ENCODE results near the gene TMEM175.

TMEM175 gene

DNA sequence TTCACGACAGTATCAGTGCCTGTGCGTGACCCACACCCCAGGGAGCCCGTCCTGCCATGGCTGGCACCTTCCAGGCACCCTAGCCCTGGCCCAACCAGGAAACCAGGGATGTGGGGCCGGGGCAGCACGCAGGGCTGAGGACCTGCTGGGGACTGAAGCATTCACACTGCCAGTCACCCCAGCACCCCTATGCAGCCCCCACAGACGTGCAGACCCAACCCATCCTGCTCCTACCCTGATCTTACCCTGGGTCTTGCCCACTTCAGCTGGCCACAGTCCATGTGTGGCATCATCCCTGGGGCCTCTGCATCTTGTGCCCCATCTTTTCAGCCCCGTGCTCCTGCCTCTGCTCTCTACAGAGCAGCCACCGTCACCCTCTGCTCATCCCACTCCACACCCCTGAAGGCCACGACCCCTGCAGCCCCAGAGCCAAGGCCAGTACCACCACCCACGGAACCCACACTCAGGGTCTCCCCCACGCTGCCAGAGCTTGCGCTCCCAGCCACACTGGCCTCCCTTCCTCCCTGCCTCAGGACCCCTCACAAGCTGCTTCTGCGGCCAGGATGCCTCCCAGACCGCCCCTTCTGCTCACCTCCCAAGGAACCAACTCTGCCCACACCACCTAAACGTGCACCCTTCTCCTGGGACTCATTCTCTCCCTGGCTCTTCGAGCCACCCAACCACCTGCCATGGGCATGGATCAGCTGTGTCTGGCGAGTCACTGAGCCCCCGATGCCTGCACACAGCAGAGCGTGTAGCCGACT is 25.7 kb upstream of the TMEM175 start:
- Histone ChIP-seq H3K27me3 (ENCODE audit: control insufficient read depth, insufficient read depth, low read length) (no peaks in the 10 kb centered on the region), H3K4me3 (ENCODE audit: low read depth, low read length) (no peak overlapping the region), H3K4me1 (no peaks in the 10 kb centered on the region), H3K9me3 (ENCODE audit: control insufficient read depth, low read length) (no peaks in the 10 kb centered on the region), H3K27ac (no peak overlapping the region), H3K9ac (no peak overlapping the region), H3K4me2 (ENCODE audit: low read length) (no peak overlapping the region), H3K79me2 (peaks cover 3% of the 10 kb centered on the region), H3K36me3 (ENCODE audit: control insufficient read depth, insufficient read depth, low read length) (no peaks in the 10 kb centered on the region), H2AFZ (no peak overlapping the region)
- no peak for TF ChIP-seq CTCF (IDR thresholded peaks at IDR 0.05)

DNA sequence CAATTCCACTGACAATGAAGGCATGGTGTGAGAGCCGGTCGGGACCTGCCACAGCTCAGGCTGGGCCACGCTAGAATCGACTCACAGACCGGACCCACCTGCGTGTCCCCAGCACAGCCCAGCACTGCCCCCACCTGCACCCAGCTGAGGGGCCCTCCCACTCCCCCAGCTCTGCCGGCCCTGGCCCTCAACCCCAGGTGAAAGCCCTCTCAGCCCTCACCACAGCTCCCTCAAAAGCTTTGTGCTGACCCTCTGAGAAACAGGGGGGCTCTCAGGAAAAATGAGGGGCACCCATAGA is 25.2 kb upstream of the TMEM175 start:
- Histone ChIP-seq H3K4me2 (ENCODE audit: low read length) (no peak overlapping the region), H3K9me3 (ENCODE audit: control insufficient read depth, low read length) (no peaks in the 10 kb centered on the region), H3K36me3 (ENCODE audit: control insufficient read depth, insufficient read depth, low read length) (no peaks in the 10 kb centered on the region), H3K4me1 (no peaks in the 10 kb centered on the region), H3K27ac (no peak overlapping the region), H2AFZ (no peak overlapping the region), H3K4me3 (ENCODE audit: low read depth, low read length) (no peak overlapping the region), H3K79me2 (peaks cover 3% of the 10 kb centered on the region), H3K27me3 (ENCODE audit: control insufficient read depth, insufficient read depth, low read length) (no peaks in the 10 kb centered on the region), H3K9ac (no peak overlapping the region)
- TF ChIP-seq CTCF (IDR thresholded peaks at IDR 0.05), result no peak

GRCh38 chr4:907691-908425 is 24.4 kb upstream of the TMEM175 start:
- Histone ChIP-seq H3K9ac (no peak overlapping the region), H3K4me3 (ENCODE audit: low read depth, low read length) (no peak overlapping the region), H3K79me2 (peaks cover 3% of the 10 kb centered on the region), H3K4me2 (ENCODE audit: low read length) (no peak overlapping the region), H3K27me3 (ENCODE audit: control insufficient read depth, insufficient read depth, low read length) (no peaks in the 10 kb centered on the region), H3K4me1 (no peaks in the 10 kb centered on the region), H3K9me3 (ENCODE audit: control insufficient read depth, low read length) (no peaks in the 10 kb centered on the region), H2AFZ (no peak overlapping the region), H3K36me3 (ENCODE audit: control insufficient read depth, insufficient read depth, low read length) (no peaks in the 10 kb centered on the region), H3K27ac (no peak overlapping the region)
- TF ChIP-seq CTCF (IDR thresholded peaks at IDR 0.05), result no peak

DNA sequence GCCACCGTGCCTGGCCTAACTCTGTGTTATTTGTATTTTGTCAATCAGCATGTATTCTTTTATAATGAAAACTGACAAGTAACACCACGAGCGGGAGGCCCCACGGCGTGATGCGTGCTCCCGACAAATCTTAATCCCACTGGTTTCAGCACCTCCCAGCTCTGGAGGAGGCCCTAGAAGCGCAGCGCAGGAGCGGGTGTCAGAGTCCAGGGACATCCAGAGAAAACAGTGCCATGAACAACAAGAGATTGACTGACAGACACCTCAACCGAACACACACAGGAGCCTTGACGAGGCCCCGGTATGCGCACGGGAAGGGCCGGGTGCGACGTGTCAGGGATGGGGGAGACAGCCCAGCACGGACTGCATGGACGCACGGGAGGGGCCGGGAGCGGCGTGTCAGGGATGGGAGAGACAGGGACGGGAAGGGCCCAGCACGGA is 23.1 kb upstream of the TMEM175 start:
- no peaks in the 10 kb centered on the region for H3K27me3 ChIP-seq (ENCODE audit: control insufficient read depth, insufficient read depth, low read length)
- H3K4me3 ChIP-seq (ENCODE audit: low read depth, low read length), result no peak overlapping the region
- no peaks in the 10 kb centered on the region for H3K4me1 ChIP-seq
- no peak overlapping the region for H2AFZ ChIP-seq
- peaks cover 3% of the 10 kb centered on the region for H3K79me2 ChIP-seq
- no peaks in the 10 kb centered on the region for H3K36me3 ChIP-seq (ENCODE audit: control insufficient read depth, insufficient read depth, low read length)
- H3K9me3 ChIP-seq (ENCODE audit: control insufficient read depth, low read length), result no peaks in the 10 kb centered on the region
- no peak overlapping the region for H3K9ac ChIP-seq
- no peak for TF ChIP-seq CTCF (IDR thresholded peaks at IDR 0.05)
- no peak overlapping the region for H3K27ac ChIP-seq
- H3K4me2 ChIP-seq (ENCODE audit: low read length), result no peak overlapping the region

Measured in parathyroid adenoma (tissue), 2 donors.